SK-N-SH treated with all-trans-retinoic acid at 6 μM for 48 hours (cell line): ENCODE data around the gene TSNAX.

Source experiments
- ATAC-seq: fragments of 200-7000 bp; cut with Tn5 transposase; 3 replicates; pipeline ENCODE4 v1.9.1; 2020; ENCODE audit warnings: mild to moderate bottlenecking, moderate library complexity
- BACH2 ChIP-seq: fragments of 250-450 bp; sonication (Bioruptor Pico); IDR thresholded peaks from 2 replicates; pipeline ENCODE4 v1.9.0; 2021; ENCODE audit warnings: mild to moderate bottlenecking, borderline replicate concordance
- CREB5 ChIP-seq: fragments of 250-450 bp; sonication (Bioruptor Pico); IDR thresholded peaks from 2 replicates; pipeline ENCODE4 v1.5.1; 2020; ENCODE audit warnings: low read depth, mild to moderate bottlenecking, moderate library complexity
- CSDC2 ChIP-seq: fragments of 250-450 bp; sonication (Bioruptor Pico); IDR thresholded peaks from 2 replicates; pipeline ENCODE4 v1.5.0; 2020; ENCODE audit warnings: mild to moderate bottlenecking, moderate library complexity
- CSRNP3 ChIP-seq: fragments of 250-450 bp; sonication (Bioruptor Pico); IDR thresholded peaks from 2 replicates; pipeline ENCODE4 v1.5.1; 2021; ENCODE audit warnings: mild to moderate bottlenecking, moderate library complexity
- ESRRG ChIP-seq: fragments of 250-450 bp; sonication (Bioruptor Pico); IDR thresholded peaks from 2 replicates; pipeline ENCODE4 v1.6.1; 2021; ENCODE audit warnings: mild to moderate bottlenecking
- ISL1 ChIP-seq: fragments of 250-450 bp; sonication (Bioruptor Pico); IDR thresholded peaks from 2 replicates; pipeline ENCODE4 v2.1.2; 2022; ENCODE audit warnings: mild to moderate bottlenecking, moderate library complexity
- OSR1 ChIP-seq: fragments of 250-450 bp; sonication (Bioruptor Pico); IDR thresholded peaks from 2 replicates; pipeline ENCODE4 v1.8.0; 2022; ENCODE audit warnings: moderate library complexity, mild to moderate bottlenecking, inconsistent platforms
- PATZ1 ChIP-seq: fragments of 250-450 bp; sonication (Bioruptor Pico); IDR thresholded peaks from 2 replicates; pipeline ENCODE4 v1.8.0; 2020; ENCODE audit warnings: mild to moderate bottlenecking, moderate library complexity, borderline replicate concordance
- POU6F1 ChIP-seq: fragments of 250-450 bp; sonication (Bioruptor Pico); IDR thresholded peaks from 2 replicates; pipeline ENCODE4 v1.8.0; 2021; ENCODE audit warnings: low read depth, mild to moderate bottlenecking, moderate library complexity, borderline replicate concordance
- PPARA ChIP-seq: fragments of 250-450 bp; sonication (Bioruptor Pico); IDR thresholded peaks from 2 replicates; pipeline ENCODE4 v1.5.0; 2020; ENCODE audit warnings: mild to moderate bottlenecking, borderline replicate concordance
- RARB ChIP-seq: fragments of 250-450 bp; sonication (Bioruptor Pico); IDR thresholded peaks from 2 replicates; pipeline ENCODE4 v1.8.0; 2021; ENCODE audit warnings: mild to moderate bottlenecking, moderate library complexity
- SNAI2 ChIP-seq: fragments of 250-450 bp; sonication (Bioruptor Pico); IDR thresholded peaks from 2 replicates; pipeline ENCODE4 v1.5.0; 2020; ENCODE audit warnings: mild to moderate bottlenecking, moderate library complexity
- TCF4 ChIP-seq: fragments of 250-450 bp; sonication (Bioruptor Pico); IDR thresholded peaks from 2 replicates; pipeline ENCODE4 v1.8.0; 2021; ENCODE audit warnings: mild to moderate bottlenecking, moderate library complexity, borderline replicate concordance
- TOX ChIP-seq: fragments of 250-450 bp; sonication (Bioruptor Pico); IDR thresholded peaks from 2 replicates; pipeline ENCODE4 v1.8.0; 2021; ENCODE audit warnings: mild to moderate bottlenecking, moderate library complexity, borderline replicate concordance
- TSHZ2 ChIP-seq: fragments of 250-450 bp; sonication (Bioruptor Pico); IDR thresholded peaks from 2 replicates; pipeline ENCODE4 v1.5.0; 2020; ENCODE audit warnings: mild to moderate bottlenecking, moderate library complexity
- ZC3H10 ChIP-seq: fragments of 250-450 bp; sonication (Bioruptor Pico); IDR thresholded peaks from 2 replicates; pipeline ENCODE4 v1.5.1; 2021; ENCODE audit warnings: mild to moderate bottlenecking, moderate library complexity
- ZFP3 ChIP-seq: fragments of 250-450 bp; sonication (Bioruptor Pico); IDR thresholded peaks from 2 replicates; pipeline ENCODE4 v1.5.0; 2020; ENCODE audit warnings: mild to moderate bottlenecking, moderate library complexity
- ZFP30 ChIP-seq: fragments of 450-650 bp; formaldehyde crosslinking; IDR thresholded peaks from 2 replicates; pipeline ENCODE4 v1.5.0; 2022; ENCODE audit warnings: mild to moderate bottlenecking, moderate library complexity
- ZNF565 ChIP-seq: fragments of 450-650 bp; formaldehyde crosslinking; conservative IDR thresholded peaks from 2 replicates; pipeline ENCODE4 v1.5.0; 2020; ENCODE audit warnings: low read depth, mild to moderate bottlenecking, moderate library complexity
- ZNF70 ChIP-seq: fragments of 450-650 bp; formaldehyde crosslinking; IDR thresholded peaks from 2 replicates; pipeline ENCODE4 v1.5.0; 2020; ENCODE audit warnings: mild to moderate bottlenecking, moderate library complexity
- ZNF8 ChIP-seq: fragments of 450-650 bp; formaldehyde crosslinking; IDR thresholded peaks from 2 replicates; pipeline ENCODE4 v1.5.0; 2020; ENCODE audit warnings: mild to moderate bottlenecking, moderate library complexity

The TSNAX gene

GRCh38 chr1:231550448-231550781, 21.9 kb downstream of the TSNAX start:
- ATAC-seq = peak; percentile 89
- TF ChIP-seq PPARA (CRISPR knock-in tag) (no peak), ZFP30 (CRISPR knock-in tag) (no peak), CSRNP3 (no peak), ZC3H10 (CRISPR knock-in tag) (no peak), CREB5 (CRISPR knock-in tag) (no peak), TCF4 (CRISPR knock-in tag) (no peak), TOX (no peak), RARB (CRISPR knock-in tag) (no peak), PATZ1 (no peak), ZNF8 (no peak), SNAI2 (CRISPR knock-in tag) (no peak), ISL1 (CRISPR knock-in tag) (no peak), TSHZ2 (no peak), ESRRG (no peak), ZNF565 (no peak), ZNF70 (CRISPR knock-in tag) (no peak), CSDC2 (no peak), BACH2 (CRISPR knock-in tag) (no peak), OSR1 (no peak), POU6F1 (CRISPR knock-in tag) (no peak)
- TF ChIP-seq, all 23 proteins: peak for 0

- no peak for TF ChIP-seq OSR1
- TF ChIP-seq PPARA (CRISPR knock-in tag) = no peak
- TF ChIP-seq CREB5 (CRISPR knock-in tag) = no peak
- no peak for TF ChIP-seq SNAI2 (CRISPR knock-in tag)
- TF ChIP-seq POU6F1 (CRISPR knock-in tag) = no peak
- no peak for TF ChIP-seq ZFP3 (CRISPR knock-in tag)
- TF ChIP-seq TOX = no peak
- no peak for TF ChIP-seq ZNF8
- no peak for TF ChIP-seq BACH2 (CRISPR knock-in tag)
- TF ChIP-seq, all 23 proteins: peak for 0
- no peak for ATAC-seq
Measured at GRCh38 chr1:231553320-231553719, 24.9 kb downstream of the TSNAX start.
